Left ventricle myocardium superior (tissue), 1 donor: ENCODE results near the gene EPHB2. TPM values are rescaled to one million over a fixed set of nuclear protein-coding genes. Genes with fewer than 3 reads are reported as not detected.

Experiments used
- ATAC-seq: fragments of 200-7000 bp; cut with Tn5 transposase; one replicate; pipeline ENCODE4 v1.9.1; 2020; ENCODE audit warnings: mild to moderate bottlenecking, moderate library complexity
- DNase-seq: peaks from one replicate; pipeline ENCODE4 v3.0.0-alpha.2; 2020
- intact Hi-C: fragments of 100-400 bp; cut with micrococcal nuclease; formaldehyde crosslinking; loops from one replicate; pipeline ENCODE4 v1.11.0; 2022
- total RNA-seq: library from RNA; stranded (reverse); fragmentation: NEBNext Ultra II Directional; extraction: Animal tissue kit (Norgen Biotek cat#: 25700); gene quantifications from one replicate; pipeline ENCODE4 v1.2.1, GENCODE V29; 2021
- donor health status: DM: no; HTN: yes; CAD: no; lungs with severe emphysema.

The EPHB2 gene
- total RNA-seq, 1 donor from 2014 or later: 2.4 TPM

- no peak for DNase-seq
- ATAC-seq: no peak
- intact Hi-C loops: no loop called here
Observed at GRCh38 chr1:22745669-22746585, 35.3 kb downstream of the EPHB2 start.

GRCh38 chr1:22747021-22747734, 36.5 kb downstream of the EPHB2 start:
- ATAC-seq (no peak), DNase-seq (no peak)
- intact Hi-C loops: no loop called here

- ATAC-seq: no peak
- DNase-seq: no peak
- intact Hi-C loops: no loop called here
Observed at GRCh38 chr1:22747735-22748073, 37.1 kb downstream of the EPHB2 start.

- intact Hi-C loops: no loop called here
- no peak for ATAC-seq
- no peak for DNase-seq
Observed at GRCh38 chr1:22749503-22749902, 38.9 kb downstream of the EPHB2 start.

GRCh38 chr1:22749919-22750684, 39.5 kb downstream of the EPHB2 start:
- ATAC-seq: peak; percentile 79
- intact Hi-C loops: no loop called here
- no peak for DNase-seq

GRCh38 chr1:22750685-22751051, 40.0 kb downstream of the EPHB2 start:
- intact Hi-C loops: no loop called here
- ATAC-seq: no peak
- no peak for DNase-seq

GRCh38 chr1:22751124-22751531, 40.5 kb downstream of the EPHB2 start:
- ATAC-seq (no peak), DNase-seq (no peak)
- intact Hi-C loops: no loop called here

- intact Hi-C loops: no loop called here
- DNase-seq (no peak), ATAC-seq (no peak)
Observed at GRCh38 chr1:22752339-22752738, 41.7 kb downstream of the EPHB2 start.

- peak; percentile 55 for ATAC-seq
Observed at GRCh38 chr1:22753481-22753971, 42.9 kb downstream of the EPHB2 start.

GRCh38 chr1:22754106-22754768, 43.6 kb downstream of the EPHB2 start:
- intact Hi-C loops: no loop called here
- no peak for ATAC-seq
- no peak for DNase-seq

More at GRCh38 chr1:22753481-22753971, 42.9 kb downstream of the EPHB2 start:
- peak; percentile 48 for DNase-seq
- intact Hi-C loops: no loop called here

- no peak for DNase-seq
- ATAC-seq: no peak
- intact Hi-C loops: no loop called here
Observed at GRCh38 chr1:22754824-22755223, 44.2 kb downstream of the EPHB2 start.

GRCh38 chr1:22755641-22756040, 45.0 kb downstream of the EPHB2 start:
- ATAC-seq (no peak), DNase-seq (no peak)
- intact Hi-C loops: no loop called here

GRCh38 chr1:22756125-22756735, 45.6 kb downstream of the EPHB2 start:
- intact Hi-C loops: no loop called here
- ATAC-seq: no peak
- no peak for DNase-seq

- intact Hi-C loops: no loop called here
- ATAC-seq: no peak
- DNase-seq: no peak
Observed at GRCh38 chr1:22760455-22760854, 49.8 kb downstream of the EPHB2 start.

GRCh38 chr1:22761101-22761500, 50.5 kb downstream of the EPHB2 start:
- ATAC-seq (no peak), DNase-seq (no peak)
- intact Hi-C loops: no loop called here

- DNase-seq (no peak), ATAC-seq (no peak)
- intact Hi-C loops: no loop called here
Observed at GRCh38 chr1:22761821-22762220, 51.2 kb downstream of the EPHB2 start.

- no peak for DNase-seq
- intact Hi-C loops: no loop called here
- no peak for ATAC-seq
Observed at GRCh38 chr1:22763487-22764200, 53.0 kb downstream of the EPHB2 start.

GRCh38 chr1:22767852-22768251, 57.2 kb downstream of the EPHB2 start:
- intact Hi-C loops: no loop called here
- ATAC-seq (no peak), DNase-seq (no peak)
